ENCODE results near the gene KCTD5. TPM values are rescaled to one million over a fixed set of nuclear protein-coding genes. Genes with fewer than 3 reads are reported as not detected.
A peak's percentile ranks its signal among the peaks of the same experiment; 100 is the strongest.

The KCTD5 gene
- total RNA-seq, 1 donor from 2014 or later: 21.6 TPM

- Mint-ChIP-seq H3K27ac (no peak overlapping the region), H3K4me1 (peaks cover 3% of the 10 kb centered on the region), H3K27me3 (ENCODE audit: insufficient read depth, low read depth) (peaks cover 2% of the 10 kb centered on the region), H3K36me3 (no peaks in the 10 kb centered on the region), H3K4me3 (no peak overlapping the region), H3K9me3 (no peaks in the 10 kb centered on the region)
- no peak for DNase-seq (ENCODE audit: low spot score)
- Histone ChIP-seq H3K36me3 (no peaks in the 10 kb centered on the region), H3K9me3 (ENCODE audit: low read depth) (no peaks in the 10 kb centered on the region), H3K79me2 (ENCODE audit: low read depth) (no peaks in the 10 kb centered on the region), H3K9ac (peak overlapping the region; percentile 47), H2AFZ (replicated peaks) (no peak overlapping the region), H3K4me1 (peaks cover 3% of the 10 kb centered on the region), H3F3A (ENCODE audit: low read depth) (no peaks in the 10 kb centered on the region), H4K20me1 (ENCODE audit: low read depth) (no peaks in the 10 kb centered on the region), H3K4me3 (no peak overlapping the region), H3K4me2 (no peak overlapping the region), H3K27ac (no peak overlapping the region), H3K27me3 (no peaks in the 10 kb centered on the region)
- TF ChIP-seq EZH2phosphoT487 (IDR thresholded peaks at IDR 0.05): no peak
- TF ChIP-seq EZH2 (IDR thresholded peaks at IDR 0.05): no peak
- TF ChIP-seq CTCF (IDR thresholded peaks at IDR 0.05): no peak
Observed at GRCh38 chr16:2743007-2743810, 60.9 kb downstream of the KCTD5 start.

GRCh38 chr16:2744711-2745110 lies 62.4 kb downstream of the KCTD5 start:
- H3K4me2 ChIP-seq: no peak overlapping the region
- DNase-seq (ENCODE audit: low spot score): no peak
- Mint-ChIP-seq H3K9me3 (no peaks in the 10 kb centered on the region), H3K4me3 (peak overlapping the region; percentile 60), H3K27me3 (ENCODE audit: insufficient read depth, low read depth) (peaks cover 2% of the 10 kb centered on the region), H3K27ac (no peak overlapping the region), H3K4me1 (no peaks in the 10 kb centered on the region), H3K36me3 (peaks cover 2% of the 10 kb centered on the region)
- no peaks in the 10 kb centered on the region for H4K20me1 ChIP-seq (ENCODE audit: low read depth)
- H3K27me3 ChIP-seq: no peaks in the 10 kb centered on the region
- peak overlapping the region; percentile 13 for H3K9ac ChIP-seq
- H3K79me2 ChIP-seq (ENCODE audit: low read depth): peaks cover under 1% of the 10 kb centered on the region
- H3K36me3 ChIP-seq: no peaks in the 10 kb centered on the region
- H2AFZ ChIP-seq (replicated peaks): no peak overlapping the region
- H3F3A ChIP-seq (ENCODE audit: low read depth): no peaks in the 10 kb centered on the region
- TF ChIP-seq EZH2phosphoT487 (IDR thresholded peaks at IDR 0.05) (no peak), EZH2 (IDR thresholded peaks at IDR 0.05) (no peak), CTCF (IDR thresholded peaks at IDR 0.05) (no peak)
- H3K27ac ChIP-seq: no peak overlapping the region
- peaks cover 1% of the 10 kb centered on the region for H3K4me1 ChIP-seq
- no peaks in the 10 kb centered on the region for H3K9me3 ChIP-seq (ENCODE audit: low read depth)
- no peak overlapping the region for H3K4me3 ChIP-seq

GRCh38 chr16:2745116-2745890 lies 63.0 kb downstream of the KCTD5 start:
- Histone ChIP-seq H2AFZ (replicated peaks) (no peak overlapping the region), H3K27me3 (no peaks in the 10 kb centered on the region), H3K4me2 (no peak overlapping the region), H3K9ac (peak overlapping the region; percentile 13), H3F3A (ENCODE audit: low read depth) (no peaks in the 10 kb centered on the region), H3K79me2 (ENCODE audit: low read depth) (peaks cover 7% of the 10 kb centered on the region), H3K36me3 (no peaks in the 10 kb centered on the region), H4K20me1 (ENCODE audit: low read depth) (no peaks in the 10 kb centered on the region), H3K4me3 (no peak overlapping the region), H3K27ac (no peak overlapping the region), H3K4me1 (no peaks in the 10 kb centered on the region), H3K9me3 (ENCODE audit: low read depth) (no peaks in the 10 kb centered on the region)
- H3K9me3 Mint-ChIP-seq: no peaks in the 10 kb centered on the region
- no peak overlapping the region for H3K27ac Mint-ChIP-seq
- no peak for DNase-seq (ENCODE audit: low spot score)
- H3K4me3 Mint-ChIP-seq: no peak overlapping the region
- no peak for TF ChIP-seq EZH2phosphoT487 (IDR thresholded peaks at IDR 0.05)
- no peak for TF ChIP-seq CTCF (IDR thresholded peaks at IDR 0.05)
- TF ChIP-seq EZH2 (IDR thresholded peaks at IDR 0.05): no peak
- H3K36me3 Mint-ChIP-seq: peaks cover 4% of the 10 kb centered on the region
- H3K27me3 Mint-ChIP-seq (ENCODE audit: insufficient read depth, low read depth): peaks cover 2% of the 10 kb centered on the region
- peaks cover 3% of the 10 kb centered on the region for H3K4me1 Mint-ChIP-seq

All from neural progenitor cell (in vitro differentiated cells).